NCI-H146 treated with DMSO at 0.1 percent for 48 hours (cell line): ENCODE measurements around the gene SMIM13.

Experiments used
- DNase-seq: peaks from one replicate; lab custom pipeline; 2025; ENCODE audit not compliant: unreplicated experiment; lab: John Stamatoyannopoulos, UW

The SMIM13 gene

GRCh38 chr6:11185204-11185842, 91.7 kb downstream of the SMIM13 start:
- DNase-seq, result no peak

- no peak for DNase-seq
These were observed 93.7 kb downstream of the SMIM13 start for GRCh38 chr6:11187301-11187700.
